ENCODE measurements around the gene DEPDC1B. TPM values are rescaled to one million over a fixed set of nuclear protein-coding genes. Genes with fewer than 3 reads are reported as not detected.
"Not testable (repeated sequence)": the region's sequence is repeated elsewhere in the genome, so short reads cannot be mapped to it uniquely, and the experiment has no call there.

Gene DEPDC1B
- total RNA-seq, 1 donor from 2014 or later, result 6.4 TPM

DNA sequence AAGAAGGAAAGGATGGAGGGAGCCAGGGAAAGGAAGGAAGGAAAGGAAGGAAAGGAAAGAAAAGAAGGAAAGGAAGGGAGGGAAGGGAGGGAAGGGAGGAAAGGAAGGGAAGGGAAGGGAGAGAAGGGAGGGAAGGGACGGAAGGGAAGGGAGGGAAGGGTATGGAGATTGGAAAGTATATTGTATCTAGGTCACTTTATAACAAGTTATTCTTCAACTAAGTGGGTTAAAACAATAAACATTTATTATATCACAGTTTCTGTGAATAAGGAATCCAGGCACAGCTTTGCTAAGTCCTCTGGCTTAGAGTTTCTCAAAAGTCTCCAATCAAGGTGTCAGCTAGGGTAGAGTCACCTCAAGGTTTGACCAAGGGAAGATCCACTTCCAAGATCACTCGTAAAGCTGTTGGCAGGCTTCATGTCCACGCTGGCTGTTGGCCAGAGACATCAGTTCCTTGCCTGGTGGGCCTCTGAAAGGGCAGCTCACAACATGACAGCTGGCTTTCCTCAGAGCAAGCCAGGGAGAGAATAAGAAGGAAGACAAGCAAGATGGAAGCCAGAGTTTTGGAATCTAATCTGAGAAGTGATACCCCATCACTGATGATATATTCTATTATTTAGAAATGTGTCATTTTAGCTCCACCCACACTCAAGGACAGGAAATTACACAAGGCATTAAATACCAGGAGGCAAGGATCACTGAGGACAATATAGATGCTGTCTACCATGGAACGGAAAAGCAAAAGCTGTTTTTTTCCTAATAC lies 105.1 kb downstream of the DEPDC1B start:
- H3K4me1 Mint-ChIP-seq (ENCODE audit: unreplicated experiment), result no peaks in the 10 kb centered on the region
- no peak for DNase-seq (ENCODE audit: low spot score)
- TF ChIP-seq, protein P1, sequence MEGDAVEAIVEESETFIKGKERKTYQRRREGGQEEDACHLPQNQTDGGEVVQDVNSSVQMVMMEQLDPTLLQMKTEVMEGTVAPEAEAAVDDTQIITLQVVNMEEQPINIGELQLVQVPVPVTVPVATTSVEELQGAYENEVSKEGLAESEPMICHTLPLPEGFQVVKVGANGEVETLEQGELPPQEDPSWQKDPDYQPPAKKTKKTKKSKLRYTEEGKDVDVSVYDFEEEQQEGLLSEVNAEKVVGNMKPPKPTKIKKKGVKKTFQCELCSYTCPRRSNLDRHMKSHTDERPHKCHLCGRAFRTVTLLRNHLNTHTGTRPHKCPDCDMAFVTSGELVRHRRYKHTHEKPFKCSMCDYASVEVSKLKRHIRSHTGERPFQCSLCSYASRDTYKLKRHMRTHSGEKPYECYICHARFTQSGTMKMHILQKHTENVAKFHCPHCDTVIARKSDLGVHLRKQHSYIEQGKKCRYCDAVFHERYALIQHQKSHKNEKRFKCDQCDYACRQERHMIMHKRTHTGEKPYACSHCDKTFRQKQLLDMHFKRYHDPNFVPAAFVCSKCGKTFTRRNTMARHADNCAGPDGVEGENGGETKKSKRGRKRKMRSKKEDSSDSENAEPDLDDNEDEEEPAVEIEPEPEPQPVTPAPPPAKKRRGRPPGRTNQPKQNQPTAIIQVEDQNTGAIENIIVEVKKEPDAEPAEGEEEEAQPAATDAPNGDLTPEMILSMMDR (IDR thresholded peaks at IDR 0.05; ENCODE audit: unreplicated experiment), result no peak
- H3K36me3 Mint-ChIP-seq (ENCODE audit: low read depth, unreplicated experiment), result peaks cover 3% of the 10 kb centered on the region
- no peaks in the 10 kb centered on the region for H3K27me3 Mint-ChIP-seq (ENCODE audit: unreplicated experiment)
- no peak overlapping the region for H3K4me3 Mint-ChIP-seq (ENCODE audit: unreplicated experiment)
- no peak overlapping the region for H3K27ac Mint-ChIP-seq (ENCODE audit: unreplicated experiment)
- H3K9me3 Mint-ChIP-seq (ENCODE audit: unreplicated experiment), result no peaks in the 10 kb centered on the region

DNA sequence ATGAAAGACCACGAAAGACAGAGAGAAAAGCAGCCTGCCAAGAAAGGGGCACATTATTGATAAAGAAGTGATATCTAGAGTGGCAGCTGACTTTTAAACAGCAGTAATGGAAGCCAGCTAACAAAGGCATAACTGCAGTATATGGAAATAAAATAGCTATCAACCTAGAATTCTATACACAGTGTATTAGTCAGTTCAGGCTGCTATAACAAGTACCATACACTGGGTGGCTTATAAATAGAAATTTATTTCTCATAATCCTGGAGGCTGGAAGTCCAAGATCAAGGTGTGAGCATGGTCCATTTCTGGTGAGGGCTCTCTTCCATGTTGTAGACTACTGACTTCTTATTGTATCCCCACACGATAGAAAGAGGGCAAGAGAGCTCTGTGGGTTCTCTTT lies 109.8 kb downstream of the DEPDC1B start:
- DNase-seq (ENCODE audit: low spot score), result no peak
- H3K36me3 Mint-ChIP-seq (ENCODE audit: low read depth, unreplicated experiment), result no peaks in the 10 kb centered on the region
- no peaks in the 10 kb centered on the region for H3K27me3 Mint-ChIP-seq (ENCODE audit: unreplicated experiment)
- H3K9me3 Mint-ChIP-seq (ENCODE audit: unreplicated experiment), result no peaks in the 10 kb centered on the region
- TF ChIP-seq, protein P1 (IDR thresholded peaks at IDR 0.05; ENCODE audit: unreplicated experiment), result no peak
- H3K27ac Mint-ChIP-seq (ENCODE audit: unreplicated experiment), result no peak overlapping the region
- H3K4me1 Mint-ChIP-seq (ENCODE audit: unreplicated experiment), result no peaks in the 10 kb centered on the region
- H3K4me3 Mint-ChIP-seq (ENCODE audit: unreplicated experiment), result no peak overlapping the region

DNA sequence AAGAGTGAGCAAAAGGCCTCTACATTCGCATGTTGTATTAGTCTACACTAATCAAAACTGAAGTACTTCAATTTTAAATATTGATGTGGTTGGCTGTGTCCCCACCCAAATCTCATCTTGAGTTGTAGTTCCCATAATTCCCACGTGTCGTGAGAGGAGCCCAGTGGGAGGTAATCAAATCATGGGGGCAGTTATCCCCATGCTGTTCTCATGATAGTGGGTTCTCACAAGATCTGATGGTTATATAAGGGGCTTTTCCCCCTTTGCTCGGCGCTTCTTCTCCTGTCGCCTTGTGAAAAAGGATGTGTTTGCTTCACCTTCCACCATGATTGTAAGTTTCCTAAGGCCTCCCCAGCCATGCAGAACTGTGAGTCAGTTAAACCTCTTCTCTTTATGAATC lies 112.7 kb downstream of the DEPDC1B start:
- not testable (repeated sequence) for H3K9me3 Mint-ChIP-seq (ENCODE audit: unreplicated experiment); H3K27me3 Mint-ChIP-seq (ENCODE audit: unreplicated experiment); H3K36me3 Mint-ChIP-seq (ENCODE audit: low read depth, unreplicated experiment); H3K4me3 Mint-ChIP-seq (ENCODE audit: unreplicated experiment); H3K4me1 Mint-ChIP-seq (ENCODE audit: unreplicated experiment); DNase-seq (ENCODE audit: low spot score); H3K27ac Mint-ChIP-seq (ENCODE audit: unreplicated experiment)

DNA sequence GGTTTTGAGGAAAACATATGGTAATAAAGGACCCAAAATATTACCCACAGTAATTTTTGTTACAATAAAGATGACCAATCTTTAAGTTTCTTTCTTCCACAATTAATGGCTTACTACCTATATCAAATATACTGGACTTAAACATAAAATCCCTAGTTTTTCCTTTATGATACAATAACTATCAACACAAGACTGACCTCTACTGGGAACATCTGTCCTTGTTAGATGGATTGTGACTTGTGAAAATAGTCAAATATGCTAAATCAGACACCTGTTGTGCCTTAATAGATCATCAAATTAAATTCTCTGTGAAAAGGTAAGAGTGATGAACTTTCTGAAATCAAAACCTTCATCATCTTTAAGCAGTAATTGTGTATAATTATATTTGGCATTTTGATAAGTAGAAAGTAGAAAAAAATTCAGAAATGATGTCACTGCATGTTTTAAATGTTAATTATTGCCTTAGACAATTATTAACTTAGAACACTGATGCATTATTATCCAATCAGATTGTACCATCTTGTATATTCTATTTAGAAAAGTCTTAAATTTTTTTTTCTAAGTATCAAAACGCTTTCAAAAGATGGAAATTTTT lies 113.6 kb downstream of the DEPDC1B start:
- TF ChIP-seq, protein P1 (IDR thresholded peaks at IDR 0.05; ENCODE audit: unreplicated experiment), result peak; percentile 21
- DNase-seq (ENCODE audit: low spot score), result no peak
- H3K9me3 Mint-ChIP-seq (ENCODE audit: unreplicated experiment), result no peaks in the 10 kb centered on the region
- H3K36me3 Mint-ChIP-seq (ENCODE audit: low read depth, unreplicated experiment), result no peaks in the 10 kb centered on the region
- no peaks in the 10 kb centered on the region for H3K27me3 Mint-ChIP-seq (ENCODE audit: unreplicated experiment)
- H3K4me3 Mint-ChIP-seq (ENCODE audit: unreplicated experiment), result no peak overlapping the region
- H3K4me1 Mint-ChIP-seq (ENCODE audit: unreplicated experiment), result no peaks in the 10 kb centered on the region
- H3K27ac Mint-ChIP-seq (ENCODE audit: unreplicated experiment), result no peak overlapping the region

DNA sequence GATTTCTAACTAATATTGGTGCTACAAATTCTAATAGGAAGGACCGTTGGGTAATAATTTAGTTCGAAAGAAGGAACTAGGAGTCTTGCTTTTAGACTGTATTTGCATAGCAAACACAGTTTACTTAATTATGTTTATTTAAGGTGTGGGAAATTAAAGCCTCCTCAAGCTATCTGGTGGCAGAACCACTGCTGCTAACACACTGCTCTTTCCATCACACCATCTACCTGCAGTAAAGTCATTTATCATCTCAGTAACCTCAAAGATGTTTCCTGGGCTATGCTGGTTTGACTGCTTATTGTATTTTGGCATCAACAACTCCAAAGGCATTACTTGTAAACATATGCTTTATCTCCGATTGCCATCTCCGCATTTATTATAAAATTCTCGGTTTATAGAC lies 114.3 kb downstream of the DEPDC1B start:
- no peaks in the 10 kb centered on the region for H3K4me1 Mint-ChIP-seq (ENCODE audit: unreplicated experiment)
- H3K9me3 Mint-ChIP-seq (ENCODE audit: unreplicated experiment), result no peaks in the 10 kb centered on the region
- no peaks in the 10 kb centered on the region for H3K36me3 Mint-ChIP-seq (ENCODE audit: low read depth, unreplicated experiment)
- H3K4me3 Mint-ChIP-seq (ENCODE audit: unreplicated experiment), result no peak overlapping the region
- H3K27me3 Mint-ChIP-seq (ENCODE audit: unreplicated experiment), result peaks cover 1% of the 10 kb centered on the region
- TF ChIP-seq, protein P1 (IDR thresholded peaks at IDR 0.05; ENCODE audit: unreplicated experiment), result no peak
- no peak overlapping the region for H3K27ac Mint-ChIP-seq (ENCODE audit: unreplicated experiment)
- DNase-seq (ENCODE audit: low spot score), result no peak

Measured in endothelial cell (in vitro differentiated cells).